Neural progenitor cell (in vitro differentiated cells): Measurements from ENCODE around the gene PDCD11. TPM values are rescaled to one million over a fixed set of nuclear protein-coding genes. Genes with fewer than 3 reads are reported as not detected.
"Not testable (repeated sequence)": the region's sequence is repeated elsewhere in the genome, so short reads cannot be mapped to it uniquely, and the experiment has no call there.

Source experiments
- DNase-seq: peaks from one replicate; pipeline ENCODE4 v3.0.0-alpha.2; 2016; ENCODE audit warnings: low spot score
- H2AFZ ChIP-seq: fragments of 200-600 bp; sonication (generic); replicated peaks from 2 replicates; pipeline ENCODE4 v1.6.1; 2016; ENCODE audit warnings: antibody characterized with exemption
- H3F3A ChIP-seq: fragments of 200-600 bp; sonication (generic); 2 replicates; pipeline ENCODE4 v1.6.1; 2016; ENCODE audit warnings: antibody characterized with exemption, low read depth
- H3K27ac ChIP-seq: fragments of 200-600 bp; sonication (generic); 2 replicates; pipeline ENCODE4 v1.5.1; 2016; ENCODE audit warnings: mild to moderate bottlenecking
- H3K27me3 ChIP-seq: fragments of 200-600 bp; sonication (generic); 2 replicates; pipeline ENCODE4 v1.6.1; 2016; ENCODE audit warnings: mild to moderate bottlenecking, moderate library complexity
- H3K36me3 ChIP-seq: fragments of 200-600 bp; sonication (generic); 2 replicates; pipeline ENCODE4 v1.5.1; 2016
- H3K4me1 ChIP-seq: fragments of 200-600 bp; sonication (generic); 2 replicates; pipeline ENCODE4 v1.6.1; 2016; ENCODE audit warnings: mixed run types
- H3K4me2 ChIP-seq: fragments of 200-600 bp; sonication (generic); 2 replicates; pipeline ENCODE4 v1.6.1; 2016
- H3K4me3 ChIP-seq: fragments of 200-600 bp; sonication (generic); 2 replicates; pipeline ENCODE4 v1.5.1; 2016
- H3K79me2 ChIP-seq: fragments of 200-600 bp; sonication (generic); 2 replicates; pipeline ENCODE4 v1.6.1; 2016; ENCODE audit warnings: low read depth
- H3K9ac ChIP-seq: fragments of 200-600 bp; sonication (generic); 2 replicates; pipeline ENCODE4 v1.6.1; 2016
- H3K9me3 ChIP-seq: fragments of 200-600 bp; sonication (generic); 2 replicates; pipeline ENCODE4 v1.5.1; 2016; ENCODE audit warnings: low read depth
- H4K20me1 ChIP-seq: fragments of 200-600 bp; sonication (generic); 2 replicates; pipeline ENCODE4 v1.6.1; 2016; ENCODE audit warnings: low read depth
- H3K27ac Mint-ChIP-seq: 3 replicates; pipeline ENCODE4 v1.8.0; 2021; ENCODE audit warnings: mixed read lengths
- H3K27me3 Mint-ChIP-seq: 2 replicates; pipeline ENCODE4 v1.8.0; 2022; ENCODE audit warnings: low read depth, mild to moderate bottlenecking, inconsistent platforms, moderate library complexity, mixed read lengths; ENCODE audit not compliant: insufficient read depth
- H3K36me3 Mint-ChIP-seq: 3 replicates; pipeline ENCODE4 v1.8.0; 2021; ENCODE audit warnings: mixed read lengths
- H3K4me1 Mint-ChIP-seq: 3 replicates; pipeline ENCODE4 v1.8.0; 2021; ENCODE audit warnings: mixed read lengths
- H3K4me3 Mint-ChIP-seq: 3 replicates; pipeline ENCODE4 v1.8.0; 2021; ENCODE audit warnings: mild to moderate bottlenecking, moderate library complexity, mixed read lengths
- H3K9me3 Mint-ChIP-seq: 3 replicates; pipeline ENCODE4 v1.8.0; 2020; ENCODE audit warnings: mixed read lengths
- EZH2 ChIP-seq: fragments of 200-600 bp; sonication (generic); IDR thresholded peaks from 2 replicates; pipeline ENCODE4 v1.6.1; 2017; ENCODE audit warnings: antibody characterized with exemption, mild to moderate bottlenecking, moderate library complexity
- EZH2phosphoT487 ChIP-seq: fragments of 200-600 bp; sonication (generic); IDR thresholded peaks from 2 replicates; pipeline ENCODE4 v1.6.1; 2017; ENCODE audit warnings: antibody characterized with exemption
- total RNA-seq: library from RNA; depleted of rRNA; stranded (reverse); fragments of >200 nt; gene quantifications from 2 replicates; pipeline ENCODE4 v1.2.3, GENCODE V29; 2015; ENCODE audit warnings: low replicate concordance
- TF ChIP-seq, protein P1 (sequence below): fragments of 200-600 bp; sonication (generic); IDR thresholded peaks from 2 replicates; pipeline ENCODE4 v1.5.1; 2017; ENCODE audit warnings: antibody characterized with exemption, mild to moderate bottlenecking

The PDCD11 gene
- total RNA-seq, 1 donor from 2014 or later = 42.8 TPM

DNA sequence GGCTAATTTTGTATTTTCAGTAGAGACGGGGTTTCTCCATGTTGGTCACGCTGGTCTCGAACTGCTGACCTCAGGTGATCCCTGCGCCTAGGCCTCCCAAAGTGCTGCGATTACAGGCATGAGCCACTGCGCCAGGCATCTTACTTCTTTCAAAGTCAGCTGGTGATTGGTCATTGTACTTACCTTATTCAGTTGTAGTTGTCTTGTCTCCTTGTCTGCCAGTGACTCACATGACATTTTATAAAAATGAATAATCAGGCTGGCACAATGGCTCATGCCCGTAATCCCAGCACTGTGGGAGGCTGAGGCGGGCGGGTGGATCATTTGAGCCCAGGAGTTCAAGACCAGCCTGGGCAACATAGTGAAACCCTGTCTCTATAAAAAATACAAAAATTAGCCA is 35.6 kb upstream of the PDCD11 start:
- H3K4me1 ChIP-seq, H3K36me3 Mint-ChIP-seq, DNase-seq, H3K4me3 Mint-ChIP-seq, H3K9me3 Mint-ChIP-seq, H3K79me2 ChIP-seq, H3K27me3 ChIP-seq, H3K4me2 ChIP-seq, H3K27me3 Mint-ChIP-seq, H3K4me3 ChIP-seq, H3F3A ChIP-seq, H2AFZ ChIP-seq, H3K9me3 ChIP-seq, H3K4me1 Mint-ChIP-seq, H3K27ac Mint-ChIP-seq, H4K20me1 ChIP-seq, H3K9ac ChIP-seq, H3K27ac ChIP-seq, H3K36me3 ChIP-seq: not testable (repeated sequence)

DNA sequence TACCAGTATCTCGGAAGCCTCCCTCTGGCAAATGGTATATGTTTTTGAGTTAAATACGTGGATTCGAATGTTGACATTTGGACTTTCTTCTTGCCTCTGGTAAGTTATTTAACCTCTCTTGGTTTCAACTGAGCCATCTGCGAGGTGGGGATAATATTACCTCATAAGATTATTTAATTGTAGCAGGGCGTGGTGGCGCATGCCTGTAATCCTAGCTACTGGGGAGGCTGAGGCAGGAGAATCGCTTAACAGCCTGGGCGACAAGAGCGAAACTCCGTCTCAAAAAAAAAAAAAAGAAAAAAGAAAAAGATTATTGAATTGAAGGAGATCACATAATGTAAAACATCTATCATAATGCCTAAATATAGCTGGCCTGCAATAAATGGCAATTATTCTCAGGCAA is 29.0 kb upstream of the PDCD11 start:
- peaks cover 4% of the 10 kb centered on the region for H3K27me3 Mint-ChIP-seq
- Histone ChIP-seq H3K79me2 (peaks cover 30% of the 10 kb centered on the region), H3K4me1 (no peaks in the 10 kb centered on the region), H3K9me3 (no peaks in the 10 kb centered on the region), H3K36me3 (no peaks in the 10 kb centered on the region), H2AFZ (peak overlapping the region; percentile 63), H3K4me2 (peak overlapping the region; percentile 88), H3K27me3 (no peaks in the 10 kb centered on the region), H4K20me1 (peaks cover 13% of the 10 kb centered on the region), H3K4me3 (peak overlapping the region; percentile 83), H3F3A (peaks cover 13% of the 10 kb centered on the region), H3K9ac (no peak overlapping the region), H3K27ac (no peak overlapping the region)
- peak overlapping the region; percentile 94 for H3K27ac Mint-ChIP-seq
- TF ChIP-seq EZH2phosphoT487 (no peak), EZH2 (no peak)
- TF ChIP-seq, protein P1, sequence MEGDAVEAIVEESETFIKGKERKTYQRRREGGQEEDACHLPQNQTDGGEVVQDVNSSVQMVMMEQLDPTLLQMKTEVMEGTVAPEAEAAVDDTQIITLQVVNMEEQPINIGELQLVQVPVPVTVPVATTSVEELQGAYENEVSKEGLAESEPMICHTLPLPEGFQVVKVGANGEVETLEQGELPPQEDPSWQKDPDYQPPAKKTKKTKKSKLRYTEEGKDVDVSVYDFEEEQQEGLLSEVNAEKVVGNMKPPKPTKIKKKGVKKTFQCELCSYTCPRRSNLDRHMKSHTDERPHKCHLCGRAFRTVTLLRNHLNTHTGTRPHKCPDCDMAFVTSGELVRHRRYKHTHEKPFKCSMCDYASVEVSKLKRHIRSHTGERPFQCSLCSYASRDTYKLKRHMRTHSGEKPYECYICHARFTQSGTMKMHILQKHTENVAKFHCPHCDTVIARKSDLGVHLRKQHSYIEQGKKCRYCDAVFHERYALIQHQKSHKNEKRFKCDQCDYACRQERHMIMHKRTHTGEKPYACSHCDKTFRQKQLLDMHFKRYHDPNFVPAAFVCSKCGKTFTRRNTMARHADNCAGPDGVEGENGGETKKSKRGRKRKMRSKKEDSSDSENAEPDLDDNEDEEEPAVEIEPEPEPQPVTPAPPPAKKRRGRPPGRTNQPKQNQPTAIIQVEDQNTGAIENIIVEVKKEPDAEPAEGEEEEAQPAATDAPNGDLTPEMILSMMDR = no peak
- H3K4me3 Mint-ChIP-seq = peak overlapping the region; percentile 96
- H3K36me3 Mint-ChIP-seq = no peaks in the 10 kb centered on the region
- no peaks in the 10 kb centered on the region for H3K9me3 Mint-ChIP-seq
- DNase-seq = no peak
- peaks cover 14% of the 10 kb centered on the region for H3K4me1 Mint-ChIP-seq

DNA sequence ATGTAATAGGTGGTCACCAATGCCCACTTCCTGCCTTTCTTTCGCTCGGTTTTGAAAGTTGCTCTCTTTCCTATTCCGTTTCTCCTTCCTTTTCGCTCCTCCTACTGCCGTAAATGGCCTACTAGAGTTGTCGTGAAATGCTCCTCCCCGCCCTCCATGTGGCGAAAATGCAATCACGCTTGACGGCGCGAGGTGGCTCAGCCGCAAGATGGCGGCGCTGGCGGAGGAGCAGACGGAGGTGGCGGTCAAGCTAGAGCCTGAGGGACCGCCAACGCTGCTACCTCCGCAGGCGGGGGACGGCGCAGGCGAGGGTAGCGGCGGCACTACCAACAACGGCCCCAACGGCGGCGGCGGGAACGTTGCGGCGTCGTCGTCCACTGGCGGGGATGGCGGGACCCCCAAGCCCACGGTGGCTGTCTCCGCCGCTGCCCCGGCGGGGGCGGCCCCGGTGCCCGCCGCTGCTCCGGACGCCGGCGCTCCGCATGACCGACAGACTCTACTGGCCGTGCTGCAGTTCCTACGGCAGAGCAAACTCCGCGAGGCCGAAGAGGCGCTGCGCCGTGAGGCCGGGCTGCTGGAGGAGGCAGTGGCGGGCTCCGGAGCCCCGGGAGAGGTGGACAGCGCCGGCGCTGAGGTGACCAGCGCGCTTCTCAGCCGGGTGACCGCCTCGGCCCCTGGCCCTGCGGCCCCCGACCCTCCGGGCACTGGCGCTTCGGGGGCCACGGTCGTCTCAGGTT is 28.5 kb upstream of the PDCD11 start, which contains the start of gene TAF5:
Gene TAF5 (plus strand): TSS at position 195 of the 737 bp plus-strand sequence. CDS start 14 bp downstream, at position 209.
- Histone ChIP-seq H3K27ac (no peak within 1 kb of the TSS), H3K27me3 (no peaks in the 10 kb centered on the region)

More for the DNA sequence above, 28.5 kb upstream of the PDCD11 start, which contains the start of gene TAF5:
- H3K27me3 Mint-ChIP-seq = peaks cover 4% of the 10 kb centered on the region
- Histone ChIP-seq H3K9ac (peak within 1 kb of the TSS; percentile 57), H3K36me3 (no peaks in the 10 kb centered on the region), H2AFZ (peak within 1 kb of the TSS; percentile 71), H3K79me2 (peaks cover 30% of the 10 kb centered on the region), H3K4me1 (no peaks in the 10 kb centered on the region), H3K4me2 (peak within 1 kb of the TSS; percentile 88), H3F3A (peaks cover 13% of the 10 kb centered on the region), H4K20me1 (peaks cover 13% of the 10 kb centered on the region), H3K4me3 (peak within 1 kb of the TSS; percentile 83), H3K9me3 (no peaks in the 10 kb centered on the region)
- peak; percentile 97 for DNase-seq
- peaks cover 14% of the 10 kb centered on the region for H3K4me1 Mint-ChIP-seq
- H3K4me3 Mint-ChIP-seq = peak within 1 kb of the TSS; percentile 96
- H3K27ac Mint-ChIP-seq = peak within 1 kb of the TSS; percentile 94
- no peaks in the 10 kb centered on the region for H3K36me3 Mint-ChIP-seq
- TF ChIP-seq, protein P1 = peak; percentile 9
- TF ChIP-seq EZH2 = no peak
- no peaks in the 10 kb centered on the region for H3K9me3 Mint-ChIP-seq
